NCI-H187 (cell line): ENCODE measurements around the gene CGB3.
A peak's percentile ranks its signal among the peaks of the same experiment; 100 is the strongest.

Source experiments
- DNase-seq, 2 experiments: peaks; one replicate each; lab custom pipeline; 2025; lab: John Stamatoyannopoulos, UW

CGB3 gene

DNA sequence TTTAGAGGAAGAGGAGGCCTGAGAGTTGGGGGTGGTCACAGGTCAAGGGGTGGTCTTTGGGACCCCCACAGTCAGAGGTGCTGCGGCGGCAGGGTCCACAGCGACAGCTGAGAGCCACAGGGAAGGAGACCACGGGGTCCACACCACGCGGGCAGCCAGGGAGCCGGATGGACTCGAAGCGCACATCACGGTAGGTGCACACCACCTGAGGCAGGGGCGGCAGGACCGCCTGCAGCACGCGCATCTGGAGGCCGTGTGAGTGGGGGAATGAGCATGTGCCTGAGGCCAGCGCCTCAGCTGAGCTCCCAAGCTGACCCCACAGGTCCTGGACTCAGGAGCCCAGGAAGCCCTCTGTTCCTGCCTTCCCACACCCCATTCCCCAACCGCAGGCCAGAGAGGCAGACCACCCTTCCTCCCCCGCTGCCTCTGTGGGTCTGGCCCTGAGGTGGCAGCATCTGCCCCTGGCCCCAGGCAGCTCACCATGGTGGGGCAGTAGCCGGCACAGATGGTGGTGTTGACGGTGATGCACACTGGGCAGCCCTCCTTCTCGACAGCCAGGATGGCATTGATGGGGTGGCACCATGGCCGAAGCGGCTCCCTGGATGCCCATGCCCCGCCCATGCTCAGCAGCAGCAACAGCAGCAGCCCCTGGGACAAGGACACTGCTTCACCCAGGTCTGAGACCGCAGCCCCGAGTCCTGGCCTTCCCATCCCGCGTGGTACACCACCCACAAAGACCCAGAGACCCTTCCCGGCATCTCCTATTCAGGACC, 7.9 kb downstream of the CGB3 start:
- no peak for DNase-seq

- DNase-seq: no peak
Observed at GRCh38 chr19:49014870-49015255, 9.3 kb downstream of the CGB3 start.

DNA sequence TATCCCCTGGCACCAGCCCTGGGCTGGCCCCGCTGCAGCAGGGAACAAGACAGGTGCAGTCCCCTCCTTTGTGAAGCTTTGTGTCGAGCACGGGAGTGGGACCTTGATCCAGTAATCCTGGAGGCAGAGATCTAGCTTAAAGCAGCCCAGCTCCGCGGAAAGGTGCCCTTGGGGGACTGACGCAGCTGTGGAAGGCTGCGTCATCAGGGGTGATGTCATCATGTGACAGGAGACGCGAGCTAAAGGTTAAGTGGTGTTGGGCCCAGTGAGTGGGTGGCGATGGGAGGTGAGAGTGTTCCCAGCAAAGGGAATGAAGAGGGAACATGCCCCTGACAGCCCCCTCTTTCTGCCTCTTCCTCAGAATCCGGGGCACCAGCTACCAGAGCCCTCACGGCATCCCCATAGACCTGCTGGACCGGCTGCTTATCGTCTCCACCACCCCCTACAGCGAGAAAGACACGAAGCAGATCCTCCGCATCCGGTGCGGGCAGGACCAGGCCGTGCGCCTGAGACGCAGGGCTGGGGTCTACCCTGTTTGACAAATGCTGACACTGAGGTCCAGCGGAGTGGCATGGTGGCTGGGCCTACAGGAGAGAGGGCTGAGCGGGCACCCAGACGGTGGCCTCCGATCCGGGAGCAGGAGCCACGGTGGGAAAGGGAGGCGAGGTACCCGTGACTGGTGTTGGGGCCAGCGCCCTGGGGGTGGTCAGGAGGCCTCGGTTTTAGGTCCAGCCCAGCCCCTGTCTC, 9.8 kb downstream of the CGB3 start:
- no peak for DNase-seq

DNA sequence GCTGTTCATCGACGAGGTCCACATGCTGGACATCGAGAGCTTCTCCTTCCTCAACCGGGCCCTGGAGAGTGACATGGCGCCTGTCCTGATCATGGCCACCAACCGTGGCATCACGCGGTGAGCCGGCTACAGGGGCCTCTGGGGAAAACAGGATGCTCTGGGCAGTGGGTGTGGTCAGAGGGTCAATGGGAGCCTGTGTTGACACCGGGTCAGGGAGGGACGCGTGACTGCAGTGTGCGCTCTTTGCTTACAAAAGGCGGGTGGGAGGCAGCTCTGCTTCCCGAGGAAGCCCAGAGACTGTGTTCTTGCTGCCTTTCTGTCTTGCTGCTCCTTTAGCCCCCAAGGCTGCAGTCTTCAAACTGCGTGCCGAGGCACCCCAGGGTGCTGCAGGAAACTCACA, 12.9 kb downstream of the CGB3 start:
- DNase-seq: no peak

- DNase-seq: no peak
Observed at GRCh38 chr19:49010453-49010852, 13.7 kb downstream of the CGB3 start.

- DNase-seq: no peak
Observed at GRCh38 chr19:49009828-49010227, 14.3 kb downstream of the CGB3 start.

DNA sequence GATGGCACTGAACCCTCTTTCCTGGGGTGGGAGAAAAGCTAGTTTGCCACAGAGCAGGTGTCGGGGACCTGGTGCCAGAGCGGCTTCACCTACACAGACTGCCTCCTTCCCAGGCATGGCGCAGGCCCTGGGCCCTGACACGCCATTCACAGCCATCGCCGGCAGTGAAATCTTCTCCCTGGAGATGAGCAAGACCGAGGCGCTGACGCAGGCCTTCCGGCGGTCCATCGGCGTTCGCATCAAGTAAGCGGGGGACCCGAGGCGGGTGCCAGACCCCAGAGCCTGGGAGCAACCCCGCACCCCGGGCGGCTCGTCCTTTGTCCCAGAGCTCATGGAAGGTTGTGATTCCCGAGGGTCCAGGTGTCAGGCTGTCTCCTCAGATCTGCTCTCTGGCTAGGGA, 17.2 kb downstream of the CGB3 start:
- no peak for DNase-seq

DNA sequence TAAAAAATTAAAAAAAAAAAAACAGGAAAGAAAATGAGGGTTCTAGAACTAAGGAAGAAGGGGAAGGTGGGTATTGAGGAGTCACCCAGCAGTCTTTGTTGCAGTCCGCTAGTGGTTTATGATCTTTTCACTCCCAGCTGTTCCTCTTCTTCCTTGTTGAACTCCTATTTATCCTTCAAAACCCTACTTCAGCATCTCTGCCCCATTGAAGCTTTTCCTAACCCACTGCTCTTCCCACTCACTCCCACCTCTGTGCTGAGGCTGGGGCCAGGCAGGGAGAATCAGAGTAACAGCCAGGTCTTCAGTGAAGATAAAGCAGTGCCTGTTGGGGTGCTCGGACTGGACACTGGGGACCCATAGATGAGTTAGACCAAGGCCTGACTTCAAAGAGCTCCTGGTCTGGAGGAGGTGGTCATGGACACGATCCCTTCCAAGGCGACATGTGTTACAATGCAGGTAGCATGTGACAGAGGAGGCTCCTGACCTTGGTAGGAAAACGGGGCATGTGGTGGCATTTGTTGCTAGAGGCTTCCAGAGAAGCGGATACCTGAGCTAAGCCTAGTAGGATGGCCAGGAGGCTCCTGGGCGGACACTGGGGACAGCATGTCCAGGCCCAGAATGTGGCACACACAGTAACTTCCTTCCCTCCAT, 19.0 kb downstream of the CGB3 start:
- DNase-seq: no peak

DNA sequence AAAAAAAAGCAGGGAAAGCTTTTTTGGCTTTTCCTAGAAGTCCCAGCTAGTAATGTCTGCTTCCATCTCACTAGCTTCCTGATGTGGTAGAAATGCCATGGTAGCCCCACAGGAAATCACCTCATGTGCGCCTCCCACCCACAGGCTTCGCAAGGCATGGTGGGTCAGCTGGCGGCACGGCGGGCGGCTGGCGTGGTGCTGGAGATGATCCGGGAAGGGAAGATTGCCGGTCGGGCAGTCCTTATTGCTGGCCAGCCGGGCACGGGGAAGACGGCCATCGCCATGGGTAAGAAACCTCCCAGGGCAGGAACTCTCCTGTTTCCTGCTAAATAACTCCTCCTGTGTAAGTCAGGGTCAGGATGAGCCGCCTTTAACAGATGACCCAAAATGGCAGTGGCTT, 20.0 kb downstream of the CGB3 start:
- no peak for DNase-seq

- no peak for DNase-seq
Observed at GRCh38 chr19:48999481-49000325, 24.4 kb downstream of the CGB3 start.

DNA sequence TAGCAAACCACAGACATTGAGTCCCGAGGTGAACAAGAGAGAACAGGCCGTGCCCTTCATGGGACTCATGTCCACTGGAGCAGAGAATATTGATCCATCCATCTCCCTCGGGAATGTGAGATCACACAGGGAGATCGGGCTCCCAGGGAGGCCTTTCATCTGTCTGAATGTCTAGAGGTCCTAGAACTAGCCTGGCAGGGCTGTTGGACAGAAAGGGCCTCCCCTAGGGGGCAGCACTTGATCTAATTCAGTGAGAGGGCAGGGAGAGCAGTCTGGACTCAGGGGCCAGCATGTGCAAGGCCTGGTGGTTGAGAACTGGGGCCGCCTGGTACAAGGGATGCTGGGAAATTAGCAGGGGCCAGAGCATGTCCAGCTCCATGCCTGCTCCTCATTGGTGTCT, 26.2 kb downstream of the CGB3 start:
- DNase-seq: peak; percentile 37 to 39

GRCh38 chr19:48994035-48994386, 30.1 kb downstream of the CGB3 start:
- DNase-seq: no peak

DNA sequence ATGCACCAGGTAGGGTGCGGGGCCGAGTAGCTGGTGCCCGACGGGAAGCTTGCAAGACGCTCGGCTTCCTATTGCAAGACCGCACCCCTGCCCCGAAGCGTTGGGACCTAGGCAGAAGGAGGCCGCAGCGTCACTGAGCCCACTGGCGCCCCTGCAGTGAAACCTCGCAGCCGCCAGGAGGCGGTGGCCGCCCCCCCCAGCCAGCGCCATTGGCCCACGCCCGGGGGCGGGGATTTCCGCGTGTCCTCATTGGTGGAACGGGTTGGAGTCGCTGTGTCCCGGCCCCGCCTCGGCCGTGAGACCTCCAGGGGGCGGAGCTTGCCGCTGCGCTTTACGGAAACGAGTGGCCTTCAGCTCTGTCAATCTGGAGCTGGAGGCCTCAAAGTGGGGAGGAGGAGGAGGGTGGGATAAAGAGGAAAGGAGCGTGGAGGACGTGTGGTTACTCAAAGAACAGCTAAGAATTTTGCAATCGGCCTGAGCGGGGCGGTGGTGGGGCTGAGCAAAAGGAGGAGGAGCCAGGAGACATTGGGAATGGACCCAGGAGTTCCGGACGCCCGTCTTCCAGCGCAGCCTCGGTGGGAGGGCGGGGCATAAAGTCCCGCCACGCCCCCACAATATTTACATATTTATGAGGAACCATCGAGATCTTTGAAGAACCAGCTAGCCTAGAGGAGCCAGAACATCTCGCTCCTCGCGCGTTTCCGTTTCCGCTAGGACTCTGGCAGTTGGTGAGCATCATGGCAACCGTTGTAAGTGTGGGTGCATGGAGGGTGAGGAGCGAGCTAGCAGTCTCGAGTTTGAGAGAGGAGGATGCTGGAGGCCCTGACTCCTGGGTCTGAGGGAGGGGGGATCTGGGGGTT, 30.7 kb downstream of the CGB3 start, which contains the start of the genes GYS1 and RUVBL2:
Gene GYS1, minus strand, starts transcription at position 135 of the 860 bp plus-strand sequence. CDS start 197 bp downstream, outside the sequence.
Gene RUVBL2, plus strand, starts transcription at position 713 of the 860 bp plus-strand sequence. Its CDS starts 25 bp downstream, at position 738.
- DNase-seq: peak; percentile 99

GRCh38 chr19:48992581-48993174, 31.5 kb downstream of the CGB3 start:
- no peak for DNase-seq

GRCh38 chr19:48991873-48992580, 32.1 kb downstream of the CGB3 start:
- DNase-seq: no peak

DNA sequence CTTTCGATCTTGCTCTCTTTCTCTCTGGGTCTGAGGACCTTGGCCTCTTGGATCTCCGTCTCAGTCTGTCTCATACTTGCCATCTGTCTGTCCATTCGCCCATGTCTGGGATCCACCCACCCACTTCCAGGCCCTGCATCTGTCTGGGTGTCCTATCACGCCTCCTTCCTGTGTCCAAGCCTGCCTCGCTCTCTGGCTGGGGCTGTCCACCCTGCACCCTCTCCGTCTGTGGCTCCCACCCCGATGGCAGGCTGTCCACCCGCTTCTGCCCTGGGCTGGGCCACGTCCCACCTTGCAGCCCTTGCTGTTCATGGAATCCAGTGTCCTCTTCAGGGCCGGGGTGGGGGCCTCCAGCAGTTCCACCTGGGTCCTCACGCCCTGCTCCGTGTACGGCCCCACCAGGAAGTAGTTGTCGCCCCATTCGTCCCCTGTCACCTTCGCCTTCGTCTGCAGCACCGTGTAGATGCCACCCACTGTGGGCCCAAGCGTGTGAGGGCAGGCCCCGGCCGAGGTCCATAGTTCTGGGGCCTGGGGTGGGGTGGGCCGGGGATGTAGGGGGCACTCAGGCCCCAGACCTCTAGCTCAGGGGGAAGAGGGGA, 33.0 kb downstream of the CGB3 start:
- DNase-seq: no peak

DNA sequence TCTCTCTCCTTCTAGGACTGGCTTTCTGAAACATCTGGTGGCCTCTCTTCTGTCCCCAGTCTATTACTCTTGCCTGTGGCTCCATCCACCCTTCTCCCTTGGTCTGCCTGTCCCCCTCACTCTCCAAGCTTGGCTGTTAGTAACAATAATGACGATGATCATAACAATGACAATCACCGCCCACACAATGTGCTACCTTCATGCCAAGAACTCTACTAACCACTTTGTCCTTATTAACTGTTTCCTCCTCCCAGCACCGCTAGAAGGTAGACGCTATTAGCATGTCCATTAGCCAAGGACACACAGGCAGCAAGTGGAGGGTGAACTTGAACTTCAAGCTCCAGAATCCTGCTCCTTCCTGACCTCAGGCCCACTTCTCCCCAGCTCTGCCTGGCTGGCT, 33.7 kb downstream of the CGB3 start:
- DNase-seq: no peak

DNA sequence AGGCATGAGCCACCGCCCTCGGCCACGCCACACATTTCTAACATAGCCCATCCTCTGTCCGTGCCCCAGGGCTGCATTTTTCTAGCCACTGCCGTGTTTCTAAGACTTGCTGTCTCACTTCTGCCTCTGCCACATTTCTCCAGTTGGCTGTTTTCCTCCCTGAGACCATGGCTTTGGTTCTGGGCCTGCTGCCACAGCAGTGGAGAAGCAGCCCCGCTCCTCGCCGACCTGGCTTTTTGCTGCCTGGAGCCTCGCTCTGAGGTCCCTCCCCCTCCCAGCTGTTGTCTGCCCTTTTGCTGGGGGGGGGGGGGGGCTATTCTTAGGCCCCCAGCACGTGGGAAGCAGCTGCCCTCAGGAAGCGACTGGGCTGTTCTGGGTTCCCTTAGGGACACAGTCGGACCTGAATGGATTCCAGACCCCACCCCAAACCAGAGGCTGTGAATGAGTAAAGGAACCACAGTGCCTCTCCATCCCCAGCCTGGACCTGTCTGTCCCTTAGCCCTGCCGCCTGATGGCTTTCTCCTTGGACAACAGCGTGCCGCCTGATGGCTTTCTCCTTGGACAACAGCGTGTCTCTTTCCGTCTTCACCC, 34.3 kb downstream of the CGB3 start:
- DNase-seq: no peak

DNA sequence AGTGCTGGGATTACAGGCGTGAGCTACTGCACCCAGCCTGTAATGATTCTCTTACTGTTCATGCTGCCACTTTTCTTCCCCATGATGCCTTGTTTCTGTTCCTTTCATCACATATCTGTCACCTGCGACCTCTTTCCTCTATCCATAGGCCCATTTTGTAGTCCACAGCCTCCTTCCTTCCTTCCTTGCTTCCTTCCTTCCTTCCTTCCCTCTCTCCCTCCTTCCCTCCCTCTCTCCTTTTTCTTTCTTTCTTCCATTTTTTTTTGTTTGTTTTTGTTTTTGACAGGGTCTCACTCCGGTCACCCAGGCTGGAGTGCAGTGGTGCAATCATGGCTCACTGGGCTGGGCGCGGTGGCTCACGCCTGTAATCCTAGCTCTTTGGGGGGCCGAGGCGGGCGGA, 35.3 kb downstream of the CGB3 start:
- no peak for DNase-seq
